22Rv1 (cell line): ENCODE measurements around the gene DAGLB.

Experiments
- ZFX ChIP-seq: fragments of 450-650 bp; IDR thresholded peaks from 2 replicates; pipeline ENCODE4 v1.6.1; 2017; ENCODE audit warnings: antibody characterized with exemption, borderline replicate concordance
- TF ChIP-seq, protein P1 (sequence below): fragments of 450-650 bp; IDR thresholded peaks from 2 replicates; pipeline ENCODE4 v1.5.1; 2017; ENCODE audit warnings: mild to moderate bottlenecking

DNA sequence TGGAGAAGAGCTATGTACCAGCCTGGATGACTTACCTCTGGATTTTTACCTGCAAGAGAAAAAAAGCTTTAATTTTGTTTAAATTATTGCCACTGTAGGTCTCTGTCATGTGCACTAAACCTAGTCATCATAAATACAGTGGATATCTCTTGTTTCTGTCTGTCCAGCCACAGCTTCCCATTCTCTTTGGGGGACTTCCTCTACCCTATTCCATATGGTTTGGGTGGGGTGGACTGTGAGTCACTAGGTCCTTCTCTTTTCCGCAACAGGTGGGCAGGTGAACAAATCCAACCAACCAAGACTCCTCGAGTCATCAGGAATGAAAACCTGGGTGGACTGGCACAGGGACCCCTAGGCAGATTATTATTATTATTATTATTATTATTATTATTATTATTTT, 88.0 kb downstream of the DAGLB start:
- TF ChIP-seq, protein P1, sequence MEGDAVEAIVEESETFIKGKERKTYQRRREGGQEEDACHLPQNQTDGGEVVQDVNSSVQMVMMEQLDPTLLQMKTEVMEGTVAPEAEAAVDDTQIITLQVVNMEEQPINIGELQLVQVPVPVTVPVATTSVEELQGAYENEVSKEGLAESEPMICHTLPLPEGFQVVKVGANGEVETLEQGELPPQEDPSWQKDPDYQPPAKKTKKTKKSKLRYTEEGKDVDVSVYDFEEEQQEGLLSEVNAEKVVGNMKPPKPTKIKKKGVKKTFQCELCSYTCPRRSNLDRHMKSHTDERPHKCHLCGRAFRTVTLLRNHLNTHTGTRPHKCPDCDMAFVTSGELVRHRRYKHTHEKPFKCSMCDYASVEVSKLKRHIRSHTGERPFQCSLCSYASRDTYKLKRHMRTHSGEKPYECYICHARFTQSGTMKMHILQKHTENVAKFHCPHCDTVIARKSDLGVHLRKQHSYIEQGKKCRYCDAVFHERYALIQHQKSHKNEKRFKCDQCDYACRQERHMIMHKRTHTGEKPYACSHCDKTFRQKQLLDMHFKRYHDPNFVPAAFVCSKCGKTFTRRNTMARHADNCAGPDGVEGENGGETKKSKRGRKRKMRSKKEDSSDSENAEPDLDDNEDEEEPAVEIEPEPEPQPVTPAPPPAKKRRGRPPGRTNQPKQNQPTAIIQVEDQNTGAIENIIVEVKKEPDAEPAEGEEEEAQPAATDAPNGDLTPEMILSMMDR = no peak
- no peak for TF ChIP-seq ZFX
